HG03039 (cell line): ENCODE data around the gene CSNK2A3.

Source experiments
- ATAC-seq: cut with Tn5 transposase; IDR thresholded peaks from one replicate; pipeline ENCODE4 v1.9.1; 2021; ENCODE audit warnings: mild to moderate bottlenecking, moderate library complexity; ENCODE audit not compliant: unreplicated experiment

CSNK2A3 gene

DNA sequence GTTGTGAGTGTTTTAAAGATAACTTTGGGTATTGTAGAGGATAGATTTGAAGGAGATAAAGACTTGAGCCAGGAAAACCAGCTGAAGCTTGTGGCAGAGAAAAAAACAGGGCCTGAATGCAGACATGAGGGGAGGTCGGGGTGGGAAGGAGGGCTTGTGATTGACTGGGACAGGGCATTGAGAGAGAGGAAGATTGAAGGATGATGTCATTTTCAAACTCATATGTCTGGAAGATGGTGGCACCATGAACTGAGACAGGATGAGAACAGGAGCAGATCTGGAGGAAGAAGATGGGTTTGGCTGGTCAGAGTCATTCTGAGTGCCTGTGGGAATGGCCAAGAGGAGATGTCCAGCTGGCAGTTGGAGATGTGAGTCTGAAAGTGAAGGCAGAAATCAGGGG lies 14.7 kb downstream of the CSNK2A3 start:
- ATAC-seq: no peak

DNA sequence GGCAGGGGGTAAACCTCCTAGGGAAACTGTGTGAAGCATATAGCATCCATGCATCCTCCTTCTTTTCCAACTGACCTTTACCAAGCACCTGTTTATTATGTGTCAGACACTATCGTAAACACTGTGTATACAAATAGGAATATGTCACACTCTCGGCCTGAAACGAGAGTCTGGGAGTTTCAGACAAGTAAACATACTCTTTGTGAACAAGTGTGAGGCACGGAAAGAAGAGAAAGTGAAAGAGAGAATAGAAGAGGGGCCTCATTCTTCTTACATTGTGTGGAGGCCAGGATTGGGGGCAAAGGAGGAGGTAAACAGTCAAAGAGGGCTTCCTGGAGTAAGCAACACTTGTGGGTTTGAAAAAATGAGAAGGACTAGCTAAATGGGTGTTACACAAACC lies 16.4 kb downstream of the CSNK2A3 start:
- no peak for ATAC-seq

DNA sequence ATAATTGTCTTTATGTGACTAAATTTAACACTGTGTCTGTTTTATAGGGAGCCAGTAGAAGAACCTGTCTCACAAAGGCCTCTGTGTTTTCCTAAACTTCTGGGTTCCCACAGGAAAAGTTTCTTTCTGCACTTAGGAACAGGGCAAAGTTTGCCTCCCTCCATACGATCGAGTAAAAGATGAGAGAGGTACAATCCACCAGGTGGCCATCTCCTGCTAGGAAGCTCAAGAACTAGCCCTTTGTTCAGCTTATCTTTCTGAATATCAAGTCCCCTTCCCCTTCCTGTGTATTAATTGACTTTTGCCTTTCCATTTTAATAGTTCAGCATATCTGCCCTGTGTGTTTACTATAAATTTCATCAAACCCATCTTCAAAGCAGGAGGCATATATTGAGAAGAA lies 18.0 kb downstream of the CSNK2A3 start:
- ATAC-seq: no peak

DNA sequence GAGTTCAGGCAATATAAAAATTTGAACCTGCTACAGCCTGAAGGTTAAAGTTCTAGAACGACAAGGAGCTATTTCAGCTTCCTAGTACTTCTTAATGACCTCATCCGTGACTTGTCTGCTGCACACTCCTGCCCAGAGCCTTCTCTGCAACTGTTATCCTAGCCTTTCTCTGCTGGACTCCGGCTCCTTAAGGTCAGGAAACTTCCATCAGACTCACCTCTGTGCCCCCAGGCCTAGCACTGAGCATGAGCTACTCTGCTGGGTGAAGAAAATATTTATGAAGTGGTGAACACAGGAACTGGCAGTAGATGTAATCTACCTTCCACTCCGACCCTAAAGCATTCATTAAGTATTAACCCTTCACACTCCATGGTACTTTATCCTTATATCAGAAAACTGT lies 18.4 kb downstream of the CSNK2A3 start:
- ATAC-seq: no peak

DNA sequence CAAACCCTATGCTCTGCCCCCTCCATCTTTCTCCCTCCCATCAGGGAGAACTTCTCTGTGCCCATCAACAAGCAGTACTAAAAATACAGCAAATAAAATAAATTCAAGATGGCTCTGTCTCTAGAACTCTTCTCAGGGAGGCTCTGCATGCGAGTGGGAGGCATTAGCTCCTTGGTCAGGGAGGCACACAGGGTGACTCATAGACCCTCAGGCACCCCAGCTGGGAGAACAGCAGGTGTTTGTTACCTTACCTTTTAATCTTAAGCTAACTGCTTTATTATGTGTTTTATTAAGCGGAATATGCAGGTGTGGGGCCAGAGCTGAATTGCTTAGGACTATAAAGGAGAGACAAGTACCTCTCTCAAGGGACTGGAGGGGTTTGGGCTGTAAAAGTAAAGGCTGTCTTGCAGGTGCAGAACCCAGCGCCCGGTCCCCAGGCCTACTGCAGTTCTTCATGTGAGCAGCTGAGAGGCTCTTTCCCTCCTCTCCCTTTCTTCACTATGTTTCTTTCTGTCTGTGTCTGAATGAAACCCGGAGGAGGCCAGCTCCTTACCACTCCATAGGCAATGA lies 20.8 kb downstream of the CSNK2A3 start:
- no peak for ATAC-seq

DNA sequence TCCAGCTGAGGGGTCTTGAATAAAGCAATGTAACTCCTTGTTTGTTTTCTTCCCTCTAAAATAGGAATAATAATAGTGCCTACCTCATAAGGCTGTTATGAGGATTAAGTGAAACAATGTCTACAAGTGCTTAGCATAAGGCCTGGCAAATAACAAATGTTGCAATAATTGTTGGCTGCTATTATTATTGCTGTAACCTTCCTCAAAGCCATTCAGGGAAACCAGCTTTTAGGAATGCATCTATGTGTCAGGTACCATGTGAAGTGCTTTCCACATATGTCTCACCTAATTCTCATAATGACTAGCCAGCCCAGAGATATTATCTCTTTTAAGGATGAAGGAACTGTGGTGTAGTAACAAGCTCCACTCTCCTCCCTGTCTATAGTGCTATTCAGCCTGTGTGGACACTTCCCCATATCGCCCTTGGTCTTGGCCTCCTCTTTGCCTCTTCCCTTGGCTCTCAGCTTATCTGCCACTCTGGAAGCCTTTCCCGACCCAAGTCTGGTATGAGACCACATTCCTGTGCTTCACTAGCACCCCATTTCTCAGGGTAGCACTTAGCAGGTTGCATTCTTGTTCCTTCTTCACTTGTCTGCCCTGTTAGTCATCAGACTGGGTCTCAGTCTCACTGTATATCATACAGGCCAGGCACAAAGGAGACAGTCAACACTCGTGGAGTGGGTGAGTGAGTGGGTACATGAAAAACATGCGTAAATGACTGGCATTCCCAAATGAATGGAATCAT lies 23.8 kb downstream of the CSNK2A3 start:
- ATAC-seq: no peak

DNA sequence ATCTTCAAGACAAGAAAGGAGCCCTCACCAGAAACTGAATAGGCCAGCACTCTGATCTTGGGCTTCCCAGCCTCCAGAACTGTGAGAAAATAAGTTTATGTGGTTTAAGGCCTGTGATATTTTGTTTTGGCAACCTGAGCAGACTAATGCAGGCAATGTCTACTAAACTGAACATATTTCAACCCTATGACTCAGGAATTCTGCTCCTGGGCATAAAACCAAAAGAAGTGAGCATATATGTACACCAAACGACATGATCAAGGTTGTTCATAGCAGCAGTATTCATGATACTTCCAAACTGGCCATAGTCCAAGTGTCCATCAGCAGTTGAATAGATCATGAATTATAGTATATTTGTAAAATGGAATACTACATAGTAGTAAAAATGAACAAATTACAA lies 29.0 kb downstream of the CSNK2A3 start:
- ATAC-seq: no peak

DNA sequence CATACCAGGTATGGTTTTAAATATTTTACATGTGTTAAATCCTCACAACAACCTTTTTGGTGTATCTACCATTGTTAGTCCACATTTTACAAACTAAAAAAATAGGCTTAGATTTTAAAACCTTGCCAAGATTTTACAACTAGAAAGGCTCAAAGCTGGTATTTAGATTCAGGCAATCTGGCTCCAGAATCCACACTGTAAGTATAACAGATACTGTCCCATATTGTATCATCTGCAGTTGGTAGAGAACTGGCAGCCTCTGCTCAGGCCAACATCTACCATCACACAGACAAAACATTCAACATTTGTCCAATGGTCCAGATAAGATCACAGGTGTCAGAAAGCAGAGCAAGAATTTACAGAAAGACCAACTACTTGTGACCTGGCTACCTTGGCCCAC lies 30.9 kb downstream of the CSNK2A3 start:
- ATAC-seq: no peak

DNA sequence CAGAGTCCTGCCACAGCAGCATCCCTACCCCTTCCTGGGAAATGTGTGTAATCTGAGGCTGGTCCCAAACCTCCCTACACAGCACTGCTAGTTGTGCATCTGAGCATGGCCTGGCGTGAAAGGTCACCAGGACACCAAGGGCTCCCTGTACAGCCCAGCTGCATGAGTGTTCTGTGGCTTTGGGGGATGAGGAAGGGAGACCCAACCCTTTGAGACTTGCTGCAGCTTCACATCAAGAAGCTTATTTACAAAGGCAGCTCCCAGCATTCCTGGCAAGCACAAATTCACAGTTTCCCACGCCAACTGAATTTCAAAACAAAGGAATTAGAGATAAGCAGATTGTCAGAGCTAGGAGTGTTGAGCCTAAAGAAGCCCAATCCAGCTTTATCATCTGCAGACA lies 32.2 kb downstream of the CSNK2A3 start:
- no peak for ATAC-seq

DNA sequence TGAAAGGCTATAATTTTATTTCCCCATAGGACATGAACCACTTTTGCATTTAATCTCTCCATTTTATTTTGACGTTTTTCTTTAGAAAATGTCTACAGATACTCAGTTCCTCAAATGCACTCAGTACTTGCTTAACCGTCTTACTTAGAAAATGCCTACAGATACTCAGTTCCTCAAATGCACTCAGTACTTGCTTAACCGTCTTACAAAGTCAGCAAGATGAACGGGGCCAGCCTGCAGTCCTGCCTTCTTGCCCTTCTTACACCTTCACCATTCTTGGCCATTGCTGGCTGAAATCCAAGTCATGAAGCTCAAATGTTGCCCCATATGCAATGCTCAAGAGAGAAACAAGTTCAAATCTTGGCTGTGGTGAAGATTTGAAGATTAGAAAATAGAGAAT lies 34.1 kb downstream of the CSNK2A3 start:
- ATAC-seq: no peak

DNA sequence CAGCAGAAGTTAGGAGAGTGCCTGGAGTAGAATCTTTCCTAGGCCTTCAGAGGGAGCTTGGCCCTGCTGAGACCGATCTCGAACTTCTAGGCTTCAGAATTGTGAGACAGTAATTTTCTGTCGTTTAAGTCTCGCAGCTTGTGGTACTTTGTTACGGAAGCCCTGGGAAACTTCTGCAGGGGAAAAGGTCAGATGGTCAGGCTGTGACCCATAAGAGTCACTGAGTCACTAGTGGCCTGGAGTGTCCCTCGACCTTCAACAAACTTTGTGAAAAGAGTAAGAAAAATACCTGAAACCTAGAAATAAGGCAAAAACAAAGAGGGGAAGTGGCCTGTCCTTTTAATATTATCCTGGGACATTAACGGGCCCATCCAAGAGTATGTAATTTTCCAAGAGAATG lies 34.6 kb downstream of the CSNK2A3 start:
- ATAC-seq: no peak

DNA sequence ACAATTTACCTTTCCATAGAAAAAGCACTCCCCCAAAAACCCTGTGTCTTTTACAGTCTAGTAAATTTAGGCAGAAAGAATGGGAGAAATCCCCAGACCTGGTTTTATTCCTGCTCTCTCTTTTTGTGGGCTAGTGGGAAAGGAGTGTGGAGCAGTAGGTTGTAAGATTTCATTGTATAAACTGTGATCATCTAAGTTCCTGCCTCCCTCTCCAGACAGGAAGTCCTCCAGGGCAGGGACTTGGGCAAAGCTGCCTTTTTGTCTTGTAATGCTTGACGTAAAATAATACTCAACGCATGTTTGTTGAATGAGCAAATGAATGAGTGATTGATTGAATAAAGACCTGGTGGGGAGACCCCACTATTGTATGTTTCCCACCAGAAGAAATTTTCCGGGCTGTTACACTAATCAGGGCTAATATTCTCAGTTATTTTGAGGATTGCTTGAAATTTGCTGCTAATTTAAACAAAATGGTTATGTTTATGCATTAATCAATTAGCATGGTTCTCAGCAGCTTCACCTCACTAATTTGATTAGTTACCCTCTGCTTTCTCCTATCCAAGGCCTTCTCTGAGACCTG lies 36.3 kb downstream of the CSNK2A3 start:
- ATAC-seq: no peak

DNA sequence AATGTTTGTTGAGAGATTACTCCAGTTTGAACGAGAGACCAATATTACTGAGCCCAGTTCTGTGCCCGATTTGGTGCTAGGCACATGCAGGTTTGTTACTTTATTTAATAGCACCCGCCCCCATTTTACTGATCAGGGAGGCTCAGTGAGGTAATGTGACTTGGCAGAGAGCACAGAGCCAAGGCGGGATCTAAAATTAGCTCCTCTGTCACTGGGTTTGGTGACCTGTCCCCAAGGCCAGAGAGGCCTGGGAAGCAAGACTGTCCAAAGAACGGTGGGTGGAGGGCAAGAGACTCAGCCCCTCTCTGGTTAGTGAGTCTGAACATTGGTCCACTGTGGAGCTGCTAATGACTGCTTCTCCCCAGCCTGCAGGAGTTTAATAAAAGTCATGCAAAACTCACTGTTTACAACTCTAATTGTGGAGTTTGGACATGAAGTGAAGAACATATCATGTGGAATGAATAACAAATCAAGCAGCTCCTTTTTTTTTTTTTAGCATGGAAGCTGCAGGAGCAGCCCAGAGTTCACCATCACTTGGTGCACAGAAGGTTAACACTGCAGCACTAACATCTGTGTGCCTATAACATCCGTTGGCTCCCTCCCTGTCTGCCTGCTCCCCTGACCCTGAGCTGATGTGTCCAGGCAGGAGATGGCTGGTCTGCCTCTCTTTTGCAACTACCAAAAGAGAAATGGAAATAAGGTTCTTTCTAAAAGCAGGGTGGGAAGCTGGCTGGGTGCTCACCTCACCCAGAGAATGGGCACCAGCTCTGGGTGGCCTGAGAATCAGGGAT lies 39.0 kb downstream of the CSNK2A3 start:
- no peak for ATAC-seq

DNA sequence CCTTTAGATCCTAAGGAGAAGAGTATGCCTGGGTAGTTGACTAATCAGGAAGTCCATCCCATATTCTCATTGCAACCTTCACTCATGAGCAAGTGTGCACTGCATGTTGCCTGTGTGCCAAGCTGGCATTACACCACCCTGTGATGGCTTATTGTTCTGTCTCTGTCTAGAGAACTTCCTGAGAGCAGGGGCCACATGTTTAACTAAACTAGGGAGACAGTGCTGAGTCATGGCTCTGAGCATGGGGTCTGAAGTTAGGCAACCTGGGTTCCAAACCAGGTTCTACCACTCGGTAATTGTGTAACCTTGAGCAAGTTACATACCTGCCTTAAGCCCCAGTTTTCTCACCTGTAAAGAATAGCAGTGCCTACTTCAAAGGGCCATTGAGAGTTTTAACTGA lies 39.6 kb downstream of the CSNK2A3 start:
- no peak for ATAC-seq

DNA sequence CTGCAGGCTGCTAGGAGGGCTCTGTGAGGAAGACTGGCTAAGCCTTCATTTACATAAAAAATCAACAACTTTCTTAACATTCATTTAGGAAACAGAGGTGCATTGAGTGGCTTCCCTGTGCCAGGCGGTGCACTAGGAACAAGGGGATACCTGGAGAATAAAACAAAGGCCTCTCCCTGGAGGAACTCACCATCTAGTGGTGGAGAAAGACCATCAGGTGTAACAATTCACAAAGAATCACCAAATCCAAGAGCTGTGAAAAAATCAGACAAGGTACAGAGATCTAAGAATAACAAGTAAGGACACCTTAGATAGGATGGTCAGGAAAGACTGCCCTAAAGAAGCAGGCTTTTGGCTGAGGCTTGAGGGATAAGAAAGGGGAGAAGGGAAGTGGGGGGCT lies 40.3 kb downstream of the CSNK2A3 start:
- no peak for ATAC-seq

DNA sequence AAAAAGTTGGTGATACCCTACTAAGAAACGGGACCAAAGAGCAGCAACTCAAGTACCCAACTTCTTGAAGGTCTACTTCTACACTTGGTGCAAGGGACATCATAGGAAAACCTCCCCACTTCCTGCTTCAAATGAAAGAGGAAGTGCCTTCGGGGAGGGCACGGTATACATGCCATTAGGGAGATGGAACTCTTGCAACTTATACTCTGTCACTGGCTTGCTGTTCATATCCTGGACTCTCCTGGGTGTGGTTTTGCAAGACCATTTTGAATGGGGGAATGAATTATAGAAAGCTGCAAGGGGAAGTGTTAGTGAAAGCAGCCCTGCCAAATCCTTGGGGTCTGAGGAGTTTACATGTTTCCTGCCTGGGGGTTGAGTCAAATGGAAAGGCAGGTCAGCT lies 41.9 kb downstream of the CSNK2A3 start:
- no peak for ATAC-seq

DNA sequence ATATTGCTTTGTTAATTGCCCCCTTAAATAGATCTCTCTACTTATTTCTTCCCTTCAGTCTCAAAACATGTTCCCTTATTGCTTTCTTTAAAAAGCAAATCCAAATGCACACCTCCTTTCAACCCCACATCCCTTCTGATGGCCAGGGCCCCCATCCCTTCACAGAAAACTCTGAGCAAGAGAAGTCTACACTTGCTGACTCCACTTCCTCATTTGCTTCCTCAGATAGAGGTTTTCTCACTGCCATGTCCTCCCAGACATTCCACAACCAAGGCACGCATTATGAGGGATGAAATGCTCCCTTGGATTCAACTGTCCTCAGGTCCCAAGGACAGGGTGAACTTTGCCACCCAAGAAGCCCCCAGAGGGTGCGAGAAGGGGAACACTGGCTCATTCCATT lies 43.1 kb downstream of the CSNK2A3 start:
- no peak for ATAC-seq

DNA sequence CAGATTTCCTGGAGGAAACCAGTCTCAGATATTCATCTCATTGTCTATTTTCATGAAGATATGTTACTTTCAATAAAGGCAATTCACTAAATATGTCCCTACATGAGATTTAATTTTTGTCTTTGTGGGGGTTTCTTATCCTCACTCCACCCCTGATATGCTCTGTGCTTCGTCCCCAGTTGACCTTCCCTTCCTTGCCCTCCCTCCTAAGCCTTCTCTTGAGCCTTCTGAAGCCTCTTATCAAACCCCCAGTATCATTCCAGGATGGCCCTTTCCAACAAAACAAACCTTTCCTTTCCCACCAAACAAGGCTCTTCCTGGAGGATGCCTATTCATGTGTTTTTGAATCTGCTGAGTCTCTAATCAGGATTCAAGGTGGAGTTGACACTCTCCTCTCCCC lies 44.8 kb downstream of the CSNK2A3 start:
- ATAC-seq: no peak

DNA sequence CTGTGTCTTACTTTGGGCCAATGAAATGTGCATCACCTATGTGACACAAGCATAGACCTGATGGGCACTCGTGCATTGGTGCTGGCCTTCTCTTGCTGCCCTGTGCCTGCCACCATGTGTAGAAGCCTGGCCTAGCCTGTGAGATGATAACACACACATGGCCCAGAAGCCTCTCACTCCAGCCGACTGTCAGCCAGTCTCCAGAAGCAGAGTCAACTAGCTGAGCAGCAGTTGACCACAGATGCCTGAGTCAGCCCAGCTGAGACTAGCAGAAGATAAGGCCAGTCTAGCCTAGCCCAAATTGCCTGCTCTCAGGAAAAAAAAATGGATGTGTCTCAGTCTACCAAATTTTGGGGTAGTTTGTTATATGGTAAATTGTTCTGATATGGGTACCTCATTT lies 46.2 kb downstream of the CSNK2A3 start:
- no peak for ATAC-seq

DNA sequence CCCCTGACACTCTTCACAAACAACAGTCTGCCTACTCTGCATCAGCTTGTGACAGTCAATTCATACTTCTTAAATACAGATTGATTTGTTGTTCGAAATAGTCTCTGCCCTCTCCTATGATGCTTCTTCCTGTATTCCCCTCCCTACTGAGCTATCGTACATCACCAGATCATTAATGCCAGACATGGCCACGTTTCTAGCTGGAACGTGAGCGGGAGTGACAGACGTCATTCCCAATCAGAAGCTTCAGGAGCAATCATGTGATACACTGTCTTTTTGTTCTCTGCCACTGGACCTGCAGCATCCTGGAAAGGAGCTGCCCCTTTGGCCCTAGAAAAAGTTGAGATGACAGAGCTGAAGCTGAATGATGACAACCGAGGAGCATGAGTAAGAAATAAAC lies 48.5 kb downstream of the CSNK2A3 start:
- no peak for ATAC-seq

DNA sequence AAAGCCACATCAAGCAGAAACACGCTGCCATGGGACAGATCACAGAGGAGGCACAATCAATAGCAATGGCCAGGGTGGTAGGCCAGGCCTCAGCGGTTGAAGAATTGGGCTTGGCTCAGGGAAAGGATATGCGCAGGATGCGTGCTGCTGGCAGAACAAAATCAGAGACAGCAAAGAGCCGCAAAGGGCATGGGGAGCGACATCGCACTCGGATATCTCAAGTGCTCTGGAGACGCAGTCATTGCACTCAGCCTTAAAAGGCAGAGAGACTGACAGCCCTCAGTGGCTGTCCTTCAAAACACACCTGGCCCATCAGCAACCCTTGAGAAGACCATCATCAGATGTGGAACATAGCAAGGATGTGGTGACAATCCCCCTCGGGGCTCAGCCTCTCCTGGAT lies 50.5 kb downstream of the CSNK2A3 start:
- no peak for ATAC-seq
